Cardiac muscle cell (in vitro differentiated cells and primary cell): ENCODE data around the gene HOXA4. TPM values are rescaled to one million over a fixed set of nuclear protein-coding genes. Genes with fewer than 3 reads are reported as not detected.

Experiments
- DNase-seq, 2 donors: peaks; one replicate each; pipeline versions ENCODE4 v3.0.0 to v3.0.0-alpha.2; 2010 to 2017; ENCODE audit warnings: low read depth in 1 of 2, low spot score in 1 of 2
- H3K27ac ChIP-seq: fragments of 200-600 bp; sonication (generic); 2 replicates; pipeline ENCODE4 v1.5.1; 2016
- H3K27me3 ChIP-seq: fragments of 200-600 bp; sonication (generic); 2 replicates; pipeline ENCODE4 v1.6.0; 2016; ENCODE audit warnings: control low read depth
- H3K36me3 ChIP-seq: fragments of 200-600 bp; sonication (generic); 2 replicates; pipeline ENCODE4 v1.5.1; 2016; ENCODE audit warnings: control low read depth
- H3K4me1 ChIP-seq: fragments of 200-600 bp; sonication (generic); 2 replicates; pipeline ENCODE4 v1.8.1; 2017; ENCODE audit warnings: low read depth, mild to moderate bottlenecking, mixed run types
- H3K4me3 ChIP-seq: fragments of 200-600 bp; sonication (generic); 2 replicates; pipeline ENCODE4 v1.5.1; 2016; ENCODE audit warnings: mild to moderate bottlenecking
- H3K9me3 ChIP-seq: fragments of 200-600 bp; sonication (generic); 2 replicates; pipeline ENCODE4 v1.5.1; 2017; ENCODE audit warnings: low read depth, mild to moderate bottlenecking, control low read depth
- CTCF ChIP-seq: IDR thresholded peaks from 2 replicates; pipeline ENCODE4 v1.5.1; 2012; ENCODE audit warnings: low read depth, mild to moderate bottlenecking, low read length
- polyA plus RNA-seq: library from polyadenylated mRNA; unstranded; fragments of >200 nt; fragmentation: Nextera tagmentation; extraction: Ambion mirVana; gene quantifications from 2 replicates; pipeline ENCODE4 v1.2.1, GENCODE V29; 2016
- total RNA-seq: library from RNA; depleted of rRNA; stranded (reverse); fragments of >200 nt; gene quantifications from 2 replicates; pipeline ENCODE4 v1.2.3, GENCODE V29; 2016

Gene HOXA4
- total and polyA plus RNA-seq, 2 experiments from 2014 or later = 0.46 TPM; not detected in 1

- Histone ChIP-seq H3K4me3 (peak overlapping the region; percentile 20), H3K4me1 (peaks cover 11% of the 10 kb centered on the region), H3K9me3 (no peaks in the 10 kb centered on the region), H3K36me3 (no peaks in the 10 kb centered on the region), H3K27me3 (peaks cover 100% of the 10 kb centered on the region), H3K27ac (no peak overlapping the region)
- DNase-seq = no peak
- TF ChIP-seq CTCF = no peak
Measured at GRCh38 chr7:27113991-27114769, 16.4 kb downstream of the HOXA4 start.

GRCh38 chr7:27112955-27113949 lies 17.3 kb downstream of the HOXA4 start:
- no peaks in the 10 kb centered on the region for H3K9me3 ChIP-seq
- H3K36me3 ChIP-seq = no peaks in the 10 kb centered on the region
- peak in 1 of 2 donors; percentile 37 for DNase-seq
- H3K27ac ChIP-seq = no peak overlapping the region
- TF ChIP-seq CTCF = no peak
- peaks cover 100% of the 10 kb centered on the region for H3K27me3 ChIP-seq
- H3K4me1 ChIP-seq = peaks cover 14% of the 10 kb centered on the region
- H3K4me3 ChIP-seq = peak overlapping the region; percentile 20

GRCh38 chr7:27112361-27112760 lies 18.2 kb downstream of the HOXA4 start:
- Histone ChIP-seq H3K9me3 (no peaks in the 10 kb centered on the region), H3K4me3 (no peak overlapping the region), H3K27me3 (peaks cover 100% of the 10 kb centered on the region), H3K27ac (no peak overlapping the region), H3K4me1 (peaks cover 14% of the 10 kb centered on the region), H3K36me3 (no peaks in the 10 kb centered on the region)
- no peak for DNase-seq
- TF ChIP-seq CTCF = no peak

GRCh38 chr7:27111751-27112277 lies 18.7 kb downstream of the HOXA4 start:
- Histone ChIP-seq H3K4me1 (peaks cover 17% of the 10 kb centered on the region), H3K27ac (no peak overlapping the region), H3K36me3 (no peaks in the 10 kb centered on the region), H3K9me3 (no peaks in the 10 kb centered on the region), H3K4me3 (no peak overlapping the region), H3K27me3 (peaks cover 100% of the 10 kb centered on the region)
- no peak for TF ChIP-seq CTCF
- DNase-seq = no peak

- H3K4me3 ChIP-seq = no peak overlapping the region
- no peak for TF ChIP-seq CTCF
- H3K36me3 ChIP-seq = no peaks in the 10 kb centered on the region
- H3K27ac ChIP-seq = no peak overlapping the region
- peaks cover 19% of the 10 kb centered on the region for H3K4me1 ChIP-seq
- H3K9me3 ChIP-seq = no peaks in the 10 kb centered on the region
- peaks cover 100% of the 10 kb centered on the region for H3K27me3 ChIP-seq
- DNase-seq = no peak
Measured at GRCh38 chr7:27111042-27111750, 19.4 kb downstream of the HOXA4 start.
